GM21737 (cell line): ENCODE results near the gene SYN1.

Experiments
- ATAC-seq: cut with Tn5 transposase; IDR thresholded peaks from one replicate; pipeline ENCODE4 v1.9.1; 2021; ENCODE audit warnings: mild to moderate bottlenecking, moderate library complexity; ENCODE audit not compliant: unreplicated experiment

Gene SYN1

GRCh38 chrX:47540754-47541538 lies 78.7 kb downstream of the SYN1 start:
- no peak for ATAC-seq

GRCh38 chrX:47539860-47540259 lies 79.8 kb downstream of the SYN1 start:
- ATAC-seq: no peak

GRCh38 chrX:47530049-47530448 lies 89.6 kb downstream of the SYN1 start:
- ATAC-seq: no peak

- no peak for ATAC-seq
These were observed 90.1 kb downstream of the SYN1 start for GRCh38 chrX:47529548-47529947.

GRCh38 chrX:47523713-47524166 lies 95.9 kb downstream of the SYN1 start:
- peak; percentile 32 for ATAC-seq

- peak; percentile 96 for ATAC-seq
These were observed 96.4 kb downstream of the SYN1 start for GRCh38 chrX:47523297-47523696.
